Common myeloid progenitor, CD34-positive (primary cell): ENCODE data around the gene MEGF8.

ENCODE experiments used
- CTCF ChIA-PET: fragments of 350-600 bp; sonication (Branson Sonifier 250); formaldehyde crosslinking; loops from one replicate; lab custom pipeline; 2021; ENCODE audit warnings: antibody characterized with exemption; lab: Charles Lee
- POLR2A ChIA-PET: fragments of 350-600 bp; sonication (Branson Sonifier 250); formaldehyde crosslinking; loops from one replicate; lab custom pipeline; 2021; ENCODE audit warnings: antibody characterized with exemption; lab: Charles Lee
- DNase-seq, 3 donors: peaks; one replicate each; pipeline versions ENCODE4 v3.0.0 to v3.0.0-alpha.2; 2013
- H3K27ac ChIP-seq, 2 experiments: 1 replicate in 1 of 2; 2 replicates in 1 of 2; pipeline ENCODE4 v1.7.0; 2013; ENCODE audit warnings: inconsistent platforms in 2 of 2, low read length in 2 of 2, mild to moderate bottlenecking in 2 of 2, low read depth in 1 of 2, moderate library complexity in 1 of 2; ENCODE audit not compliant: severe bottlenecking in 2 of 2, insufficient read depth in 1 of 2, poor library complexity in 1 of 2
- H3K27me3 ChIP-seq, 5 experiments: replicated peaks in 2 of 5; 1 replicate in 3 of 5; 2 replicates in 2 of 5; pipeline versions ENCODE4 v1.6.1 to v1.7.0; 2013; ENCODE audit warnings: low read length in 4 of 5, mild to moderate bottlenecking in 2 of 5, moderate library complexity in 2 of 5, inconsistent platforms in 1 of 5; ENCODE audit not compliant: insufficient read depth in 5 of 5, control insufficient read depth in 4 of 5
- H3K36me3 ChIP-seq, 4 experiments: 1 replicate in 2 of 4; 2 replicates in 2 of 4; pipeline versions ENCODE4 v1.6.1 to v1.7.0; 2013; ENCODE audit warnings: low read length in 3 of 4, control low read depth in 1 of 4, mild to moderate bottlenecking in 1 of 4; ENCODE audit not compliant: control insufficient read depth in 4 of 4, insufficient read depth in 4 of 4
- H3K4me1 ChIP-seq, 4 experiments: 1 replicate in 3 of 4; 2 replicates in 1 of 4; pipeline versions ENCODE4 v1.6.1 to v1.7.1; 2013; ENCODE audit warnings: low read length in 3 of 4, mild to moderate bottlenecking in 3 of 4, control low read depth in 1 of 4, inconsistent platforms in 1 of 4, moderate library complexity in 1 of 4; ENCODE audit not compliant: control insufficient read depth in 4 of 4, insufficient read depth in 4 of 4; ENCODE audit errors: control extremely low read depth in 1 of 4
- H3K4me3 ChIP-seq, 7 experiments: 1 replicate in 4 of 7; 2 replicates in 3 of 7; pipeline versions ENCODE4 v1.5.1 to v1.7.0; 2013; ENCODE audit warnings: mild to moderate bottlenecking in 7 of 7, low read length in 6 of 7, moderate library complexity in 6 of 7, inconsistent platforms in 2 of 7, low read depth in 2 of 7, control low read depth in 1 of 7; ENCODE audit not compliant: insufficient read depth in 4 of 7, control insufficient read depth in 1 of 7; ENCODE audit errors: extremely low read depth in 1 of 7
- H3K9me3 ChIP-seq, 5 experiments: 1 replicate in 4 of 5; 2 replicates in 1 of 5; pipeline versions ENCODE4 v1.6.1 to v1.7.1; 2013; ENCODE audit warnings: low read length in 4 of 5, mild to moderate bottlenecking in 2 of 5, inconsistent platforms in 1 of 5, low read depth in 1 of 5, moderate library complexity in 1 of 5; ENCODE audit not compliant: control insufficient read depth in 4 of 5, insufficient read depth in 2 of 5; ENCODE audit errors: control extremely low read depth in 1 of 5
- WGBS: methylation state at CpG from one replicate; pipeline ENCODE4 v1.1.5; 2013; ENCODE audit not compliant: insufficient coverage; 5-methylcytosine and 5-hydroxymethylcytosine counted together

Gene MEGF8

DNA sequence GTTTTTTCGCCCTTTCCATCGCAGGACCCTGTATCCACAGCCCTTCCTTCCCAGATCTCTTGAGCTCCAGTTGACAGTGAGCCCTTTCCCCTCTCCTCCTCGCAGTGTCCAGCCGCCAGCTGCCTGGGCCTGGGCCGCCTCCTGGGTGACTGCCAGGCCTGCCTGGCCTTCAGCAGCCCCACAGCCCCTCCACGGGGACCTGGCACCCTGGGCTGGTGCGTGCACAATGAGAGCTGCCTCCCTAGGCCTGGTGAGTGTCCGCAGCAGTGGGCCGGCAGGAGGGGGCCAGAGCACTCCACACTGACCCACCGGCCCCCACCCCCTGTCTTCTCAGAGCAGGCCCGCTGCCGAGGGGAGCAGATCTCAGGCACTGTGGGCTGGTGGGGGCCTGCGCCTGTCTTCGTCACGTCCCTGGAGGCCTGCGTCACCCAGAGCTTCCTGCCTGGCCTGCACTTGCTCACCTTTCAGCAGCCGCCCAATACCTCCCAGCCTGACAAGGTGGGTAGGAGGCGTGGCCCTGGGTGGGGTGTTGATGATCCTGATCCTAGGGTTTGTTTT lies 19.0 kb downstream of the MEGF8 start:
- no peak overlapping the region for H3K27ac ChIP-seq
- H3K27me3 ChIP-seq: no peaks in the 10 kb centered on the region
- CTCF ChIA-PET: no interaction called here
- WGBS: 97% methylated on average over 13 of the region's 18 CpGs
- H3K36me3 ChIP-seq: peaks cover 3 to 33% (median 23%) of the 10 kb centered on the region in 4 experiments
- DNase-seq: no peak
- H3K4me3 ChIP-seq: no peak overlapping the region
- H3K4me1 ChIP-seq: peaks cover 0 to 2% (median 0%) of the 10 kb centered on the region in 4 experiments
- POLR2A ChIA-PET: no interaction called here
- no peaks in the 10 kb centered on the region for H3K9me3 ChIP-seq

DNA sequence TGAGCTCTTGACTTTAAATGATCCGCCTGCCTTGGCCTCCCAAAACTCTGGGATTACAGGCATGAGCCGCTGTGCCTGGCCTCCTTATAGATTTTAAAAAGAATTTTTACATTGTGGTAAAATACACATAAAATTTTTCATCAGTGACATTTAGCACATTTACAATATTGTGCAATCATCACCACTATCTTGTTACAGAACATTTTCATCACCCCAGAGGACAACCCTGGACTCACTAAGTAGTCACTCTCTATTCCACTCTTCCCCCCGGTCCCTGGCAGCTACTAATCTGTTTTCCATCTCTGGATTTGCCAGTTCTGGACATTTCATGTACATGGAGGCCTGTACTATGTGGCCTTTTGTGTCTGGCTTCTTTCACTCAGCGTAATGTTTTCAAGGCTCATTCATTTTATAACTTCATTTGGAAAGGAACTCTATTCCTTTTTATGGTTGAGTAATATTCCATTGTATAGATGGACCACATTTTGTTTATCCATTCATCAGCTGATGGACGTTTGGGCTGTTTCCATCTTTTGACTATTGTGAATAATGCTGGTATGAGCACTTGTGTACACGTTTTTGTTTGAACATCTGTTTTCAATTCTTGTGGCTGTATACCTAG lies 19.9 kb downstream of the MEGF8 start:
- WGBS: 100% methylated on average over 1 of the region's 6 CpGs

GRCh38 chr19:42348211-42348610 lies 22.8 kb downstream of the MEGF8 start:
- Histone ChIP-seq H3K27ac (no peak overlapping the region), H3K4me3 (no peak overlapping the region), H3K36me3 (peaks cover 3 to 47% (median 17%) of the 10 kb centered on the region in 4 experiments), H3K27me3 (no peaks in the 10 kb centered on the region), H3K9me3 (no peaks in the 10 kb centered on the region), H3K4me1 (peaks cover 0 to 2% (median 0%) of the 10 kb centered on the region in 4 experiments)
- DNase-seq: no peak
- WGBS: 100% methylated on average over 9 of the region's 14 CpGs
- ChIA-PET POLR2A (no interaction called here), CTCF (no interaction called here)

More for the DNA sequence above, 19.9 kb downstream of the MEGF8 start:
- peaks cover 0 to 2% (median 0%) of the 10 kb centered on the region in 4 experiments for H3K4me1 ChIP-seq
- H3K36me3 ChIP-seq: peaks cover 4 to 38% (median 23%) of the 10 kb centered on the region in 4 experiments
- H3K9me3 ChIP-seq: no peaks in the 10 kb centered on the region
- DNase-seq: no peak
- CTCF ChIA-PET: interaction anchor here (0.9 to 1.2 kb wide), 2 partner anchors 13 to 221 kb away, joined by 3 to 4 read pairs; no protein-coding TSS in a partner anchor
- no peak overlapping the region for H3K4me3 ChIP-seq
- no peaks in the 10 kb centered on the region for H3K27me3 ChIP-seq
- H3K27ac ChIP-seq: no peak overlapping the region
- POLR2A ChIA-PET: no interaction called here

DNA sequence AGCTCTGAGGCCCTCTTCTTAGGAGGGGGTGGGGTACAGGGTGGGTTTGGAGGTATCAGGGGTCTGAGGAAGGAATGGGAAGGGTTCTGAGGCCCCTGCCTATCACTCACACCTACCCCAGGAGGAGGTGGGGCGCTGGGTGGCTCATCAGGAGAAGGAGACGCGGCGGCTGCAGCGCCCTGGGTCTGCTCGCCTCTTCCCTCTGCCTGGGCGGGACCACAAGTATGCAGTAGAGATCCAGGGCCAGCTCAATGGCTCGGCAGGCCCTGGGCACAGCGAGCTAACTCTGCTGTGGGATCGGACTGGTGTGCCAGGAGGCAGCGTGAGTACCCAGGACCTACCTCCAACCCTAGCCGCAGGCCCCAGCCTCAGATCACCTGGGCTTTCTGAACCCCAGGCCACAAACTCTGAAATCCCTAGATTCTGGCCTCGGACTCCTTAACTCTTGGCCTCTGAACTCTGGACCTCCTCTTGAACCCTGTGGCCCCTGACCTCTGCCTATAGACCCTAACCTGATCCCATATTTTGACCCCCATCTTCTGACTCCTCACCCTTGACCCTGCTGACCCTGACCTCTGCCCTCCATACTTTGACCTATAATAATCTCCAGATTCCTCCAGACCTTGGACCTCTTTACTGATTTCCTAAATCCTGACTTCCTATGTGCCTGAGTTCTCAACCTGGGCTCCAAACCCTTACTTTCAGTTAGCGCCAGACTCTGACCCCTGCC lies 24.1 kb downstream of the MEGF8 start:
- no peak overlapping the region for H3K27ac ChIP-seq
- no peak overlapping the region for H3K4me3 ChIP-seq
- H3K36me3 ChIP-seq: peaks cover 6 to 51% (median 22%) of the 10 kb centered on the region in 4 experiments
- no peaks in the 10 kb centered on the region for H3K9me3 ChIP-seq
- ChIA-PET CTCF (no interaction called here), POLR2A (no interaction called here)
- H3K4me1 ChIP-seq: peaks cover 0 to 2% (median 0%) of the 10 kb centered on the region in 4 experiments
- no peaks in the 10 kb centered on the region for H3K27me3 ChIP-seq
- WGBS: 99% methylated on average over 12 of the region's 14 CpGs
- no peak for DNase-seq

GRCh38 chr19:42350417-42350816 lies 25.0 kb downstream of the MEGF8 start:
- peaks cover 0 to 2% (median 0%) of the 10 kb centered on the region in 4 experiments for H3K4me1 ChIP-seq
- POLR2A ChIA-PET: no interaction called here
- peaks cover 6 to 46% (median 22%) of the 10 kb centered on the region in 4 experiments for H3K36me3 ChIP-seq
- H3K27me3 ChIP-seq: no peaks in the 10 kb centered on the region
- H3K4me3 ChIP-seq: no peak overlapping the region
- 92% methylated on average over 2 of the region's 3 CpGs for WGBS
- CTCF ChIA-PET: no interaction called here
- no peak overlapping the region for H3K27ac ChIP-seq
- DNase-seq: no peak
- H3K9me3 ChIP-seq: no peaks in the 10 kb centered on the region

DNA sequence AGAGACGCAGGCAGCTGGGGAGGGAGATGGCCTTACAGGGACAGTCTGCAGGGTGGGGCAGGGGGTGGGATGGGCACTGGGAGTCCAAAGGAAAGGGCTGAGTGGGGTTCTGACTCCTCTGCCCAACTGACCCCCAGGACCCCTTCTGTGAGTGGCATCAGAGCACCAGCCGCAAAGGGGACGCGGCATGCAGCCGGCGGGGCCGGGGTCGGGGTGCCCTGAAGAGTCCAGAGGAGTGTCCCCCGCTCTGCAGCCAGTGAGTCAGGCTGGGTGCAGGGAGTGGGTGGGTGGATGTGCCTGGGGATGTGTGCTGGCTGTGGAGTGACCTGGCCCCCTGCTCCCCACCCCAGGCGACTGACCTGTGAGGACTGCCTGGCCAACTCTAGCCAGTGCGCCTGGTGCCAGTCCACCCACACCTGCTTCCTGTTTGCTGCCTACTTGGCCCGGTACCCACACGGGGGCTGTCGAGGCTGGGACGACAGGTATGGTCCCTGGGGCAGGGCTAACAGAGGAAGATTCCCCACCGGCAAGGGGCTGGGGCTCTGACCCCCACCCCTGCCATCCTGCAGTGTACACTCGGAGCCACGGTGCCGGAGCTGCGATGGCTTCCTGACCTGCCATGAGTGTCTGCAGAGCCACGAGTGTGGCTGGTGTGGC lies 25.8 kb downstream of the MEGF8 start:
- no peaks in the 10 kb centered on the region for H3K27me3 ChIP-seq
- no peak for DNase-seq
- no peaks in the 10 kb centered on the region for H3K9me3 ChIP-seq
- H3K36me3 ChIP-seq: peaks cover 6 to 49% (median 27%) of the 10 kb centered on the region in 4 experiments
- CTCF ChIA-PET: no interaction called here
- H3K27ac ChIP-seq: no peak overlapping the region
- H3K4me3 ChIP-seq: no peak overlapping the region
- POLR2A ChIA-PET: no interaction called here
- 94% methylated on average over 14 of the region's 21 CpGs for WGBS
- peaks cover 0 to 2% (median 0%) of the 10 kb centered on the region in 4 experiments for H3K4me1 ChIP-seq
